HCT116 (cell line): ENCODE measurements around the gene SLC29A1. TPM values are rescaled to one million over a fixed set of nuclear protein-coding genes. Genes with fewer than 3 reads are reported as not detected.
A peak's percentile ranks its signal among the peaks of the same experiment; 100 is the strongest.

Experiments
- ATAC-seq: fragments of 200-7000 bp; cut with Tn5 transposase; 2 replicates; pipeline ENCODE4 v1.9.1; 2020; ENCODE audit warnings: mild to moderate bottlenecking, moderate library complexity
- BruUV-seq: library from RNA; stranded (reverse); fragments of 400-500 nt; replicated peaks from 2 replicates; lab custom pipeline; 2021; lab: Mats Ljungman, UMichigan
- CTCF ChIA-PET: fragments of 300-600 bp; sonication (Branson Sonifier 250); formaldehyde crosslinking; loops from one replicate; lab custom pipeline; 2021; ENCODE audit warnings: antibody characterized with exemption; lab: Charles Lee
- POLR2A ChIA-PET: fragments of 300-600, 350-600 bp; sonication (Branson Sonifier 250); formaldehyde crosslinking; loops from one replicate; lab custom pipeline; 2021; ENCODE audit warnings: antibody characterized with exemption; lab: Charles Lee
- RAD21 ChIA-PET, 2 experiments: fragments of 300-600 bp; sonication (Branson Sonifier 250); formaldehyde crosslinking; loops; one replicate each; lab custom pipeline; 2023; ENCODE audit warnings: low total read pairs in 2 of 2; ENCODE audit not compliant: uncharacterized antibody in 2 of 2, unreplicated experiment in 2 of 2, low non-redundant PET in 1 of 2; lab: Charles Lee
- DNase-seq: peaks from one replicate; pipeline ENCODE4 v3.0.0-alpha.2; 2010; ENCODE audit warnings: low read depth, low spot score
- H2AFZ ChIP-seq: fragments of 200-600 bp; shearing (Covaris generic), sonication (generic); 2 replicates; pipeline ENCODE4 v1.6.1; 2017; ENCODE audit warnings: low read depth, mixed run types, mixed read lengths, antibody characterized with exemption, low read length; ENCODE audit not compliant: poor library complexity, severe bottlenecking
- H3K27ac ChIP-seq: 2 replicates; pipeline ENCODE4 v1.5.1; 2012; ENCODE audit warnings: low read depth, low read length
- H3K27me3 ChIP-seq: fragments of 200-600 bp; sonication (generic); 2 replicates; pipeline ENCODE4 v1.6.1; 2016; ENCODE audit warnings: mixed run types, low read length, mixed read lengths; ENCODE audit not compliant: insufficient read depth
- H3K36me3 ChIP-seq, 2 experiments: fragments of 200-500 bp in 1 of 2; fragments of 200-600 bp in 1 of 2; sonication (Bioruptor generic) in 1 of 2; sonication (generic) in 1 of 2; 2 replicates each; pipeline versions ENCODE4 v1.5.1 to v1.6.1; 2014 to 2016; ENCODE audit warnings: low read length in 2 of 2, inconsistent platforms in 1 of 2, mixed read lengths in 1 of 2, mixed run types in 1 of 2; ENCODE audit not compliant: insufficient read depth in 2 of 2, control insufficient read depth in 1 of 2
- H3K4me1 ChIP-seq, 2 experiments: fragments of 200-600 bp in 1 of 2; sonication (generic) in 1 of 2; 2 replicates each; pipeline versions ENCODE4 v1.5.1 to v1.6.1; 2012 to 2017; ENCODE audit warnings: low read length in 2 of 2, inconsistent platforms in 1 of 2, mild to moderate bottlenecking in 1 of 2, mixed read lengths in 1 of 2, mixed run types in 1 of 2, moderate library complexity in 1 of 2; ENCODE audit not compliant: insufficient read depth in 2 of 2, control insufficient read depth in 1 of 2
- H3K4me2 ChIP-seq: fragments of 200-600 bp; sonication (generic); 2 replicates; pipeline ENCODE4 v1.6.1; 2017; ENCODE audit warnings: mixed run types, low read length, mixed read lengths
- H3K4me3 ChIP-seq, 2 experiments: fragments of 200-600 bp in 1 of 2; sonication (generic) in 1 of 2; replicated peaks in 1 of 2; 2 replicates each; pipeline ENCODE4 v1.5.1; 2011 to 2016; ENCODE audit warnings: low read length in 2 of 2, control low read depth in 1 of 2, low read depth in 1 of 2, mild to moderate bottlenecking in 1 of 2, mixed read lengths in 1 of 2, mixed run types in 1 of 2
- H3K79me2 ChIP-seq: fragments of 200-600 bp; sonication (generic); 2 replicates; pipeline ENCODE4 v1.6.1; 2017; ENCODE audit warnings: mild to moderate bottlenecking, mixed run types, low read length, moderate library complexity, mixed read lengths; ENCODE audit not compliant: insufficient read depth
- H3K9ac ChIP-seq: fragments of 200-600 bp; sonication (generic); 2 replicates; pipeline ENCODE4 v1.6.1; 2016; ENCODE audit warnings: low read length, mixed read lengths
- H3K9me2 ChIP-seq: fragments of 200-600 bp; sonication (generic), shearing (Covaris generic); 2 replicates; pipeline ENCODE4 v1.6.1; 2017; ENCODE audit warnings: mixed run types, mild to moderate bottlenecking, moderate library complexity; ENCODE audit not compliant: insufficient read depth
- H3K9me3 ChIP-seq, 2 experiments: fragments of 200-500 bp in 1 of 2; fragments of 200-600 bp in 1 of 2; sonication (Bioruptor generic) in 1 of 2; sonication (generic) in 1 of 2; 2 replicates each; pipeline ENCODE4 v1.6.1; 2014 to 2017; ENCODE audit warnings: low read length in 2 of 2, mixed read lengths in 2 of 2, inconsistent platforms in 1 of 2, low read depth in 1 of 2, mild to moderate bottlenecking in 1 of 2, mixed run types in 1 of 2, moderate library complexity in 1 of 2; ENCODE audit not compliant: control insufficient read depth in 1 of 2, insufficient read depth in 1 of 2
- H4K20me1 ChIP-seq: fragments of 200-600 bp; sonication (generic), shearing (Covaris generic); 2 replicates; pipeline ENCODE4 v1.6.1; 2017; ENCODE audit warnings: mixed run types, mild to moderate bottlenecking, moderate library complexity; ENCODE audit not compliant: insufficient read depth
- ELF1 ChIP-seq: IDR thresholded peaks from 2 replicates; pipeline ENCODE4 v1.6.1; 2012; ENCODE audit warnings: low read depth, borderline replicate concordance
- JUND ChIP-seq: IDR thresholded peaks from 2 replicates; pipeline ENCODE4 v1.6.1; 2012
- POLR2AphosphoS5 ChIP-seq: IDR thresholded peaks from 2 replicates; pipeline ENCODE4 v1.6.1; 2011; ENCODE audit warnings: mild to moderate bottlenecking, low read depth, low read length, moderate library complexity
- SIN3A ChIP-seq: IDR thresholded peaks from 2 replicates; pipeline ENCODE4 v1.6.1; 2012; ENCODE audit warnings: low read depth
- SP1 ChIP-seq: IDR thresholded peaks from 2 replicates; pipeline ENCODE4 v1.6.1; 2012; ENCODE audit warnings: low read depth
- intact Hi-C: fragments of 100-400 bp; cut with micrococcal nuclease; formaldehyde crosslinking; loops from 2 replicates; pipeline ENCODE4 v1.10.0; 2022
- total RNA-seq: library from RNA; stranded (reverse); gene quantifications from one replicate; pipeline ENCODE4 v1.2.1, GENCODE V29; 2021; ENCODE audit not compliant: unreplicated experiment
- TF ChIP-seq, protein P1 (sequence below), 3 experiments: fragments of 200-600 bp in 1 of 3; sonication (generic) in 1 of 3; IDR thresholded peaks in 2 of 3; conservative IDR thresholded peaks in 1 of 3; 2 replicates each; pipeline ENCODE4 v1.5.1; 2012 to 2017; ENCODE audit warnings: low read depth in 2 of 3, low read length in 2 of 3, antibody characterized with exemption in 1 of 3, borderline replicate concordance in 1 of 3, control low read depth in 1 of 3, mild to moderate bottlenecking in 1 of 3, mixed read lengths in 1 of 3, mixed run types in 1 of 3, moderate library complexity in 1 of 3; ENCODE audit not compliant: insufficient read depth in 1 of 3

Gene SLC29A1
- total RNA-seq, 1 experiment from 2014 or later = 67.6 TPM

DNA sequence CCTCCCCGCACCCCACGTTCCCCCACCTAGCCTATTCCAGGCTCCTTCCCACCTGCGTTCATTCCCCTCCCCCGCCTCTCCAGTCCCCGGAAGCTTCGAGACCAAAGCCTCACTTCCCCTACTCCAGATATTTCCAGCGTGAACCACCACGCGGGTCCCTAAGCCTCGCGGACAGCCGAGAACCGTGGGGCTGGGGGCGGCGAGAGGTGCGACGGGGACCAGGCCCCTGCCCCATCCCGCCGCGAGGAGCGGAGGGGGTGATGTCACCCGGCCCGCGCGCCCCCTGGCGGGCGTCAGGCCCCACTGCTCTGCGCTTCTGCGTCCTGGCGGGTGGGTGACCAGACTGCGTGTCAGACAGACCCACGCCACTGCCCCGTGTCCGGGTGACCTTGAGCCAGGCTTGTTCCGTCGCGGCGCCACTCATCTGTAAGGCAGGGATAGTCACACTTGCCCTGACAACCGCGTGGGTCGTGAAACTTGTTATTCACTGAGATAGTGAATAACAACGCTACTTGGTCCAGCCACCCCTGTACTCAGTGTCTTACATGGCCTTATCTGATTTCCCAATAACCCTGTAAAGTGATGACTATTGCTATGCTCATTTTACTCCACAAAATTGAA is 14.5 kb downstream of the SLC29A1 start:
- ChIA-PET POLR2A (interaction anchor here (0.7 to 2.4 kb wide), 4 partner anchors 9 to 19 kb away, joined by 3 to 31 read pairs (median 6); partner anchors contain the start of genes HSP90AB1 and SLC29A1), CTCF (interaction anchor here (0.7 to 1.8 kb wide), 13 partner anchors 8 to 141 kb away, joined by 3 to 13 read pairs (median 7); partner anchors contain the start of genes HSP90AB1 and SLC29A1), RAD21 (interaction anchor here (0.7 to 0.9 kb wide), 3 partner anchors 9 to 65 kb away, joined by 3 to 4 read pairs (median 4); partner anchors contain the start of gene HSP90AB1 (in 2 of the 2))
- intact Hi-C loops = loop anchor here (1.0 kb wide), 1 partner anchor 100 kb away; no protein-coding TSS in a partner anchor
- Histone ChIP-seq H3K4me3 (peak overlapping the region; percentile 45 to 56), H3K27me3 (no peaks in the 10 kb centered on the region), H3K36me3 (peaks cover 3 to 23% of the 10 kb centered on the region in 2 experiments; a peak in 2 of 4 replicates), H2AFZ (no peak overlapping the region), H3K4me1 (peaks cover 29 to 42% of the 10 kb centered on the region in 2 experiments), H3K9me2 (no peaks in the 10 kb centered on the region), H3K27ac (peak overlapping the region; percentile 82), H3K9ac (peak overlapping the region; percentile 62), H3K9me3 (no peaks in the 10 kb centered on the region)
- DNase-seq = no peak
- peak; percentile 83 for ATAC-seq
- TF ChIP-seq SP1 = no peak
- TF ChIP-seq ELF1 = no peak
- TF ChIP-seq SIN3A = no peak
- no peak for TF ChIP-seq JUND
- TF ChIP-seq, protein P1, sequence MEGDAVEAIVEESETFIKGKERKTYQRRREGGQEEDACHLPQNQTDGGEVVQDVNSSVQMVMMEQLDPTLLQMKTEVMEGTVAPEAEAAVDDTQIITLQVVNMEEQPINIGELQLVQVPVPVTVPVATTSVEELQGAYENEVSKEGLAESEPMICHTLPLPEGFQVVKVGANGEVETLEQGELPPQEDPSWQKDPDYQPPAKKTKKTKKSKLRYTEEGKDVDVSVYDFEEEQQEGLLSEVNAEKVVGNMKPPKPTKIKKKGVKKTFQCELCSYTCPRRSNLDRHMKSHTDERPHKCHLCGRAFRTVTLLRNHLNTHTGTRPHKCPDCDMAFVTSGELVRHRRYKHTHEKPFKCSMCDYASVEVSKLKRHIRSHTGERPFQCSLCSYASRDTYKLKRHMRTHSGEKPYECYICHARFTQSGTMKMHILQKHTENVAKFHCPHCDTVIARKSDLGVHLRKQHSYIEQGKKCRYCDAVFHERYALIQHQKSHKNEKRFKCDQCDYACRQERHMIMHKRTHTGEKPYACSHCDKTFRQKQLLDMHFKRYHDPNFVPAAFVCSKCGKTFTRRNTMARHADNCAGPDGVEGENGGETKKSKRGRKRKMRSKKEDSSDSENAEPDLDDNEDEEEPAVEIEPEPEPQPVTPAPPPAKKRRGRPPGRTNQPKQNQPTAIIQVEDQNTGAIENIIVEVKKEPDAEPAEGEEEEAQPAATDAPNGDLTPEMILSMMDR (IDR thresholded peaks at IDR 0.05 in 2 of 3, conservative IDR thresholded peaks at IDR 0.05 in 1 of 3; ENCODE audit: borderline replicate concordance in 1 of 3, insufficient read depth in 1 of 3, low read depth in 2 of 3, low read length in 2 of 3) = peak in 2 of 3 experiments; percentile 90 to 96; a peak in 4 of 6 replicates
- TF ChIP-seq POLR2AphosphoS5 = 0 out of 2 replicates have a peak, but pooled peaks have one; percentile 6
- TF ChIP-seq, all 23 proteins: peak for 2
- Histone ChIP-seq H3K4me2 (peak overlapping the region; percentile 85), H3K79me2 (no peaks in the 10 kb centered on the region), H4K20me1 (no peaks in the 10 kb centered on the region)
- no TSS peak for BruUV-seq
